Psoas muscle (tissue), 8 donors: ENCODE results near the gene MMP12. TPM values are rescaled to one million over a fixed set of nuclear protein-coding genes. Genes with fewer than 3 reads are reported as not detected.
"Not testable (repeated sequence)": the region's sequence is repeated elsewhere in the genome, so short reads cannot be mapped to it uniquely, and the experiment has no call there.

Experiments
- ATAC-seq, 4 donors: fragments of 200-7000 bp; cut with Tn5 transposase; one replicate each; pipeline ENCODE4 v1.9.1; 2020; ENCODE audit warnings: moderate library complexity in 3 of 4, mild to moderate bottlenecking in 2 of 4
- DNase-seq, 2 donors: peaks; one replicate each; pipeline ENCODE4 v3.0.0-alpha.2; 2020
- H3K27ac ChIP-seq: fragments of 200-600 bp; one replicate; pipeline ENCODE4 v1.8.0; 2022
- H3K27me3 ChIP-seq, 3 donors: fragments of 200-600 bp in 1 of 3; one replicate each; pipeline versions ENCODE4 v1.6.1 to v1.8.0; 2013 to 2022; ENCODE audit warnings: low read length in 2 of 3, mild to moderate bottlenecking in 2 of 3, moderate library complexity in 1 of 3; ENCODE audit not compliant: insufficient read depth in 3 of 3
- H3K36me3 ChIP-seq, 2 donors: fragments of 200-600 bp in 1 of 2; one replicate each; pipeline versions ENCODE4 v1.6.1 to v1.8.0; 2013 to 2022; ENCODE audit warnings: low read depth in 1 of 2, mild to moderate bottlenecking in 1 of 2, moderate library complexity in 1 of 2; ENCODE audit not compliant: insufficient read depth in 1 of 2
- H3K4me1 ChIP-seq: fragments of 200-600 bp; one replicate; pipeline ENCODE4 v1.8.0; 2022
- H3K4me3 ChIP-seq: fragments of 200-600 bp; one replicate; pipeline ENCODE4 v1.8.0; 2022; ENCODE audit warnings: mild to moderate bottlenecking
- H3K9me3 ChIP-seq: fragments of 200-600 bp; one replicate; pipeline ENCODE4 v1.8.0; 2022
- WGBS, 3 donors: extraction: QIAGEN DNeasy Blood & Tissue Kit; methylation state at CpG; one replicate each; pipeline versions ENCODE4 v1.1.6 to v1.1.7; 2013; 5-methylcytosine and 5-hydroxymethylcytosine counted together
- intact Hi-C, 2 donors: fragments of 100-400 bp; cut with DNase I; formaldehyde crosslinking; loops; one replicate each; pipeline versions ENCODE4 v1.11.0 to v1.14.2; 2022
- polyA plus RNA-seq, 3 donors: library from polyadenylated mRNA; stranded (reverse); fragments of 200-250 nt; gene quantifications; one replicate each; pipeline ENCODE4 v1.2.3, GENCODE V29; 2013
- total RNA-seq, 4 donors: library from RNA; stranded (reverse); fragmentation: NEBNext Ultra II Directional in 2 of 4; extraction: Animal tissue kit (Norgen Biotek cat#: 25700) in 2 of 4; gene quantifications; one replicate each; pipeline versions ENCODE4 v1.2.1 to v1.2.4, GENCODE V29; 2021 to 2023
- TF ChIP-seq, protein P1 (sequence below): fragments of 200-600 bp; IDR thresholded peaks from one replicate; pipeline ENCODE4 v1.8.0; 2022; ENCODE audit warnings: antibody characterized with exemption
- donor health status: healthy with polysubstance abuse.
- donor health status: DM: no; HTN: no; CAD: no; lungs with moderate emphysema.
- donor health status: Bipolar disorder and iron deficiency.
- donor health status: healthy.
- donor health status: DM: yes; HTN: yes; CAD: no.
- donor health status: DM: no; HTN: no; CAD: no.
- donor health status: DM: no; HTN: no; CAD: no.
- donor health status: DM: yes; HTN: yes; CAD: no.

MMP12 gene
- total and polyA plus RNA-seq, 7 donors: not detected

DNA sequence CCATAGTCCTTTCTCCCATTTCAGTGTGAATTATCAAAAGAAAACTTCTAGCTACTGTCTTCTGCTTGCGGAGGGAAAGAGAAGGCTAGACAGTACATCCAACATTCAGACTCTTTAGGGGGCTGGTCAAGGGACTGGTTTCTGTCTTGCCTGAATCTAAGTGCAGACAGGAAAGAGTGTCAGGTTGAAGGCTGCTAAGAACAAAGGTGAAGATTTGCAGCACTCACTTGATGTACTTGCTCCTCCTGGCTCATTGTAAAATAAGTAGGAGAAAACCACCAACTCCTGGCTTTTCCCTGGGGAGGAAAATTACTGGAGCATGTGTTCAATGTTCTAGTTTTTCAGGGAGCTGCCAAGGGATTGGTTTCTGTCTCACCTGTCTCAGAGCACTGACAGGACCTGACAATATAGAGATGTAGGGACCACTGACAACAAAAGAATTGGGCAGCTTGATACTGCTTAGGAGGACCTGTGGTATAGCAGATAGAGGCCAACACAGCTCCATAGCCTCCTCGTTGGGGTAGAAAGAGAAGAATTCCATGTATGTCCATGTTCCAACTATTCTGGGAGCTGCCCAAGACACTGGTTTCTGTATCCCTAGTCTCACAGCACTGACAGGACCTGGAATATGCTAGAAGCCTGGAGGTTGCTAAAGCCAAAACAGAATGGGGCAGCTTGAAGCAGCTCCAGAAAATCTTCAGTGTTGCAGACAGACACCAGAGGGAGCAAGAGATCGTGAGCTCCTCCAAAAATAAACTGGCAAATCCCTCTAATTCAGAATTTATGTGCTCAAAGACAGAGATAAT lies 39.7 kb upstream of the MMP12 start:
- Histone ChIP-seq H3K27ac (no peak overlapping the region), H3K36me3 (no peaks in the 10 kb centered on the region), H3K4me3 (no peak overlapping the region), H3K4me1 (no peaks in the 10 kb centered on the region), H3K9me3 (no peaks in the 10 kb centered on the region), H3K27me3 (no peaks in the 10 kb centered on the region)
- ATAC-seq (no peak), DNase-seq (no peak)
- 35 to 39% (median 38%) methylated on average over 3 of the region's 3 CpGs for WGBS, 3 donors
- intact Hi-C loops: no loop called here
- TF ChIP-seq, protein P1, sequence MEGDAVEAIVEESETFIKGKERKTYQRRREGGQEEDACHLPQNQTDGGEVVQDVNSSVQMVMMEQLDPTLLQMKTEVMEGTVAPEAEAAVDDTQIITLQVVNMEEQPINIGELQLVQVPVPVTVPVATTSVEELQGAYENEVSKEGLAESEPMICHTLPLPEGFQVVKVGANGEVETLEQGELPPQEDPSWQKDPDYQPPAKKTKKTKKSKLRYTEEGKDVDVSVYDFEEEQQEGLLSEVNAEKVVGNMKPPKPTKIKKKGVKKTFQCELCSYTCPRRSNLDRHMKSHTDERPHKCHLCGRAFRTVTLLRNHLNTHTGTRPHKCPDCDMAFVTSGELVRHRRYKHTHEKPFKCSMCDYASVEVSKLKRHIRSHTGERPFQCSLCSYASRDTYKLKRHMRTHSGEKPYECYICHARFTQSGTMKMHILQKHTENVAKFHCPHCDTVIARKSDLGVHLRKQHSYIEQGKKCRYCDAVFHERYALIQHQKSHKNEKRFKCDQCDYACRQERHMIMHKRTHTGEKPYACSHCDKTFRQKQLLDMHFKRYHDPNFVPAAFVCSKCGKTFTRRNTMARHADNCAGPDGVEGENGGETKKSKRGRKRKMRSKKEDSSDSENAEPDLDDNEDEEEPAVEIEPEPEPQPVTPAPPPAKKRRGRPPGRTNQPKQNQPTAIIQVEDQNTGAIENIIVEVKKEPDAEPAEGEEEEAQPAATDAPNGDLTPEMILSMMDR: peak; percentile 21

DNA sequence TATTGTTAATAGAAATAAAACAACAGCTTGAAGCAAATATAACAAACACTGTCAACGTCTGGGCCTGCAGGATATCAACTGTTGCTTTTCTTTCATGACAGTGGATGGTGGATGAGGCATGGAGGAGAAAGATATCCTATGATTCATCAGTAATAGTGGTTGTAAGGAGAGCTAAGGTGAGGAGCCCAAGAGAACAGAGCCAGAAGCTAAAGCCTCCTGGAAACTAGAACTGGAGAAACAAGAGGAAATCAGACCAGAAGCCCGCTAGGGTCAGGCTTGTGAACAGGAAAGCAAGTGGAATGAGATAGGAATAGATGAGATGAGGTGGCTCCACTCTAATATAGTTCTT lies 37.7 kb upstream of the MMP12 start:
- 63 to 73% (median 68%) methylated on average over 2 of the region's 2 CpGs for WGBS, 3 donors
- intact Hi-C loops: no loop called here

DNA sequence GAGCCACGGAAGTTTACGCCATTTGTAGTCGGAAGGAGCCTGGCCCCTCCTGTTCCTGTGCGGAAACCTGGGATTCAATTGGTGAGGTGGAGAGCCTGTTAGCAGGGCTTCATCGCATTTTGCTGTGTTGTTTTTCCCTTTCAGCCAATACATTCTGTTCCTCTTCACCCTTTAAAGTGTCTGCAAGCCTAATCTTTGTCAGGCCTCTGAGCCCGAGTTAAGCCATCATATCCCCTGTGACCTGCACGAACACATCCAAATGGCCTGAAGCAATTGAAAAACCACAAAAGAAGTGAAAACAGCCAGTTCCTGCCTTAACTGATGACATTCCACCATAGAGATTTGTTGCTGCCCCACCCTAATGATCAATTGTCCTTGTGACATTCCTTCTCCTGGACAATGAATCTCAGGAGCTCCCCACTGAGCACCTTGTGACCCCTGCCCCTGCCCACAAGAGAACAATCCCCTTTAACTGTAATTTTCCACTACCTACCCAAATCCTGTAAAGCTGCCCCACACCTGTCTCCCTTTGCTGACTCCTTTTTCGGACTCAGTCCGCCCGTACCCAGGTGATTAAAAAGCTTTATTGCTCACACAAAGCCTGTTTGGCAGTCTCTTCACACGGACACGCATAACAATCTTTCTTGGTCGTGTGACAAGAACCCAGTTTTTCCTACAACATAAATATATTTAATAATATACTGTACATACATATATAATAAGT lies 37.1 kb upstream of the MMP12 start:
- DNase-seq: no peak
- H3K27me3 ChIP-seq: no peaks in the 10 kb centered on the region
- no peaks in the 10 kb centered on the region for H3K4me1 ChIP-seq
- ATAC-seq: no peak
- TF ChIP-seq, protein P1: no peak
- no peaks in the 10 kb centered on the region for H3K36me3 ChIP-seq
- no peaks in the 10 kb centered on the region for H3K9me3 ChIP-seq
- intact Hi-C loops: no loop called here
- no peak overlapping the region for H3K4me3 ChIP-seq
- H3K27ac ChIP-seq: no peak overlapping the region
- WGBS, 3 donors: 82 to 84% (median 83%) methylated on average over 13 of the region's 13 CpGs

More for the DNA sequence above, 37.7 kb upstream of the MMP12 start:
- TF ChIP-seq, protein P1: no peak
- DNase-seq (no peak), ATAC-seq (no peak)
- H3K4me3 ChIP-seq: no peak overlapping the region
- H3K36me3 ChIP-seq: no peaks in the 10 kb centered on the region
- H3K9me3 ChIP-seq: no peaks in the 10 kb centered on the region
- no peak overlapping the region for H3K27ac ChIP-seq
- H3K27me3 ChIP-seq: no peaks in the 10 kb centered on the region
- no peaks in the 10 kb centered on the region for H3K4me1 ChIP-seq

DNA sequence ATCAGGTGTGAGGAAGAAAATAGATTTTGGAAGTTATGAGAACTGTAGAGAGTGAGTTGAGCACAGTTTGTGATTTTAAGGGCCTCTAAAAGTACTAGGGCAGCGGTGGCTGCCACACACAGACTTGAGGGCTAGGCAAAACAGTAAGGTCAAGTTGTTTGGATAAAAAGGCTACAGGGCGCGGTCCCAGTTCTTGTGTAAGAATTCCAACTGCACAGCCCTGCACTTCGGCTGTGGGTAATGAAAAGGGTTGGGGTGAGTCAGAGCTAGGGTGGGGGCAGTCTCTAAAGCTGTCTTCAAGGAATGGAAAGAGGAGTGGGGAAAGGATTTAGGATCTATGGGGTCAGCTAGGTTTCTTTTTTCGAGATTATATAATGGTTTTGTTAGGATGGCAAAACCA lies 31.1 kb upstream of the MMP12 start:
- H3K27ac ChIP-seq, intact Hi-C loops, DNase-seq, H3K4me3 ChIP-seq, ATAC-seq, H3K27me3 ChIP-seq, H3K9me3 ChIP-seq, H3K4me1 ChIP-seq, H3K36me3 ChIP-seq: not testable (repeated sequence)
- WGBS, 3 donors: 79 to 88% (median 84%) methylated on average over 4 to 5 of the region's 5 CpGs

DNA sequence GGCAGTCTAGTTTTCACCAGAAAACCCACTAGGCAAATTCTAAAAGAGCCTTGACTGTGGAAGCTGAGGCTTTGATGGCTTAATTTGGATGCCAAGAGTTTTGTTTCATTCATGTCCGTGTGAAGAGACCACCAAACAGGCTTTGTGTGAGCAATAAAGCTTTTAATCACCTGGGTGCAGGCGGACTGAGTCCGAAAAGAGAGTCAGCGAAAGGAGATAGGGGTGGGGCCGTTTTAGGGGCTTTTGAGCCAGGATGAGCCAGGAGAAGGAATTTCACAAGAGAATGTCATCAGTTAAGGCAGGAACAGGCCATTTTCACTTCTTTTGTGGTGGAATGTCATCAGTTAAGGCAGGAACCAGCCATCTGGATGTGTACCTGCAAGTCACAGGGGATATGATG lies 29.1 kb upstream of the MMP12 start:
- DNase-seq, H3K27ac ChIP-seq, intact Hi-C loops, H3K36me3 ChIP-seq, H3K4me3 ChIP-seq, ATAC-seq, H3K9me3 ChIP-seq, H3K27me3 ChIP-seq, H3K4me1 ChIP-seq: not testable (repeated sequence)
- WGBS, 3 donors: 43 to 55% (median 53%) methylated on average over 5 of the region's 5 CpGs
